OCI-LY7 (cell line): Measurements from ENCODE around the gene C20orf204.

ENCODE experiments used
- EZH2phosphoT487 ChIP-seq: fragments of 200-600 bp; sonication (generic); IDR thresholded peaks from 2 replicates; pipeline ENCODE4 v1.6.1; 2018; ENCODE audit warnings: low read depth, borderline replicate concordance, mild to moderate bottlenecking, mixed run types, antibody characterized with exemption, low read length, moderate library complexity, mixed read lengths
- TF ChIP-seq, protein P1 (sequence below): fragments of 200-600 bp; sonication (generic); conservative IDR thresholded peaks from 2 replicates; pipeline ENCODE4 v1.5.1; 2014; ENCODE audit warnings: mild to moderate bottlenecking, antibody characterized with exemption, low read length, moderate library complexity, mixed read lengths

DNA sequence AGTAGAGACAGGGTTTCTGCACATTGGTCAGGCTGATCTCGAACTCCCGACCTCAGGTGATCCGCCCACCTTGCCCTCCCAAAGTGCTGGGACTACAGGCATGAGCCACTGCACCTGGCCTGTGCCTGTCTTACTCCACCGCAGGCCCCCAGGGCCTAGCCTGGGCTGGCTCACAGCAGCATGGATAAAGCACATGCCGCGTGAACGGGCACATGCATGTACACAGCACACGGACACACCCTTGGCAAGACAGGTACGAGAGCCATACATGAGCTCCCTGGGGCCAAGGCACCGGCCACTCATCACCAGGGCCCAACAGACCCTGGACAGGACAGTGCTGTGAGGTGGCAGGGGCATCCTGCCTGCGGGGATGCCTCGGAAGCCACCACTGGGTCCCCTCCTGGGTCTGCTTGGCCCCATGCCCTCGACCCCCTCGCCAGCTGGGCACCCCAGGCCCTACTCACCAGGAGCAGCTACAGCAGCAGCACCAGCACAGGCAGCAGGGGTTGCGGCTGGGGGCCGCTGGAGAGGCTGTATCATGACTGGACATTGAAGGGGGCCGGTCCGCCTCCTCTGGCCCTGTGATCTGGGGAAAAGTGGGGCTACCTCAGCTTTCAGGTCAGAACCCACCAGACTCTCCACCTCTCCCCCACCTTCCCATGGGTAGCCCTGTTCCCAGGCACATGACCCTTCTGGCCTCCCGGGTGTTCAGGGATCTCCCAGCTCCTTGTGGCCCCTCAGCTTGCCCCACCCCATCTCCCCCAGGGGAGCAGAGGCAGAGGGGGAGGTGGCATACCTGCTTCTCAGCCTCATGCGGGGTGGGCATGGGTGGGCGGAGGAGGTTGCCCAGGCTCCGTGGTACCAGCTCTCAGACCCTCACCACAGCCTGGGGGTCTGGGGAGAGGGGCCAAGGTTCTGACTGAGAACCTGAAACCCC, 40.3 kb downstream of the C20orf204 start:
- TF ChIP-seq, protein P1, sequence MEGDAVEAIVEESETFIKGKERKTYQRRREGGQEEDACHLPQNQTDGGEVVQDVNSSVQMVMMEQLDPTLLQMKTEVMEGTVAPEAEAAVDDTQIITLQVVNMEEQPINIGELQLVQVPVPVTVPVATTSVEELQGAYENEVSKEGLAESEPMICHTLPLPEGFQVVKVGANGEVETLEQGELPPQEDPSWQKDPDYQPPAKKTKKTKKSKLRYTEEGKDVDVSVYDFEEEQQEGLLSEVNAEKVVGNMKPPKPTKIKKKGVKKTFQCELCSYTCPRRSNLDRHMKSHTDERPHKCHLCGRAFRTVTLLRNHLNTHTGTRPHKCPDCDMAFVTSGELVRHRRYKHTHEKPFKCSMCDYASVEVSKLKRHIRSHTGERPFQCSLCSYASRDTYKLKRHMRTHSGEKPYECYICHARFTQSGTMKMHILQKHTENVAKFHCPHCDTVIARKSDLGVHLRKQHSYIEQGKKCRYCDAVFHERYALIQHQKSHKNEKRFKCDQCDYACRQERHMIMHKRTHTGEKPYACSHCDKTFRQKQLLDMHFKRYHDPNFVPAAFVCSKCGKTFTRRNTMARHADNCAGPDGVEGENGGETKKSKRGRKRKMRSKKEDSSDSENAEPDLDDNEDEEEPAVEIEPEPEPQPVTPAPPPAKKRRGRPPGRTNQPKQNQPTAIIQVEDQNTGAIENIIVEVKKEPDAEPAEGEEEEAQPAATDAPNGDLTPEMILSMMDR, result no peak
- TF ChIP-seq EZH2phosphoT487, result no peak
